Left ventricle myocardium superior (tissue), 1 donor: ENCODE measurements around the gene TPPP3. TPM values are rescaled to one million over a fixed set of nuclear protein-coding genes. Genes with fewer than 3 reads are reported as not detected.

Source experiments
- ATAC-seq: fragments of 200-7000 bp; cut with Tn5 transposase; one replicate; pipeline ENCODE4 v1.9.1; 2020; ENCODE audit warnings: mild to moderate bottlenecking, moderate library complexity
- DNase-seq: peaks from one replicate; pipeline ENCODE4 v3.0.0-alpha.2; 2020
- intact Hi-C: fragments of 100-400 bp; cut with micrococcal nuclease; formaldehyde crosslinking; loops from one replicate; pipeline ENCODE4 v1.11.0; 2022
- total RNA-seq: library from RNA; stranded (reverse); fragmentation: NEBNext Ultra II Directional; extraction: Animal tissue kit (Norgen Biotek cat#: 25700); gene quantifications from one replicate; pipeline ENCODE4 v1.2.1, GENCODE V29; 2021
- donor health status: DM: no; HTN: yes; CAD: no; lungs with severe emphysema.

TPPP3 gene
- total RNA-seq, 1 donor from 2014 or later: 8.9 TPM

DNA sequence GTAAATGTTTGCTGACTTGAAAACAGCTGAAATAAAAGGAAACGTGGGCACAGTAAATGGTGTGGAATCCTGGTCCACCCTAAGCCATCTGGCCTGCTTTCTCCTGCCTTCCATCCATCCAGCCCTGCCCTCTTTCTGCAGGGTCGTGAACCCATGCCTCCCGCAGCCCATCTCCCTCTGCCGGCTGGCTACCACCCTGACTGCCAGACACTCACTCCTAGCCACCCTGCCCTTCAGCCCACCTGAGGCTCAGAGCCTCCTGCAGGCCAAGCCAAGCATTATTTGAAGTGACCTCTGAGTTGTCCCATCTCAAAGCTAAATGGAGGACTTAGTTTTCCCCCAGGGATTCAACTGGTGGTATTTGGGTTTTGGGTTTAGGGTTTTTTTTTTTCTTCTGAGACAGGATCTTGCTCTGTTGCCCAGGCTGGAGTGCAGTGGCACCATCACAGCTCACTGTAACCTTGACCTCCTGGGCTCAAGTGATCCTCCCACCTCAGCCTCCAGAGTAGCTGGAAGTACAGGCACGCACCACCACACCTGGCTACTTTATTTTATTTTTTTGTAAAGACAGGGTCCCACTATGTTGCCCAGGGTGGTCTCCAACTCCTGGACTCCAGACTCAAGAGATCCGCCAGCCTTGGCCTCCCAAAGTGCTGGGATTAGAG lies 14.6 kb upstream of the TPPP3 start:
- ATAC-seq (no peak), DNase-seq (no peak)
- intact Hi-C loops: no loop called here

DNA sequence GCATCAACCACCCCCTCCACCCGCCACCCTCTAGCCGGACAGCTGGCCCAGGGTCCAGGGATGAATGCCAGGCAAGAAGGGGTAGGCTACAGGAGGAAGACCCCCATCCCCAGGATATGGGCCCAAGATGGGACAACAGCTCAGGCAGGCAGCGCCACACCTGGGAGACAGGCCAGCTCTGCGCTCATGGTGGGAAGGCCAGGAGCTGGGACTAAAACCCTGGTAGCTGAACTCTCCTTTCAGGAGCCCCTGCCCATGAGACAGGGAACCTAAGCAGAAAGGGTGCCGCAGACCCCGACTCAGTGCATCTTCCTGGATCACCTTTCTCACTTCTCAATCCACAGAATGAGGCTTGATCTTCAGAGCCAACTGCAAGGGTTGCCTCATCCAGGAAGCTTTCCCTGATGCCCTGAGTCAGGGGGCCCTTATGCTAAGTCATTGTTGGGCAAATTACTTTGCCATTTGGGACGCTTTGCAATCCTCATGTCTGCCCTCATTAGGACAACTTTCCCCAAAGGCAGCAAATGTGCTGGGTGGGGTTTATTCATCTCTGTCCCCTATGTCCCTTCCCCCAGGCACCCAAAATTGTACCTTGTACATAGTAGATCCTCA lies 14.0 kb upstream of the TPPP3 start:
- no peak for ATAC-seq
- intact Hi-C loops: no loop called here
- no peak for DNase-seq

DNA sequence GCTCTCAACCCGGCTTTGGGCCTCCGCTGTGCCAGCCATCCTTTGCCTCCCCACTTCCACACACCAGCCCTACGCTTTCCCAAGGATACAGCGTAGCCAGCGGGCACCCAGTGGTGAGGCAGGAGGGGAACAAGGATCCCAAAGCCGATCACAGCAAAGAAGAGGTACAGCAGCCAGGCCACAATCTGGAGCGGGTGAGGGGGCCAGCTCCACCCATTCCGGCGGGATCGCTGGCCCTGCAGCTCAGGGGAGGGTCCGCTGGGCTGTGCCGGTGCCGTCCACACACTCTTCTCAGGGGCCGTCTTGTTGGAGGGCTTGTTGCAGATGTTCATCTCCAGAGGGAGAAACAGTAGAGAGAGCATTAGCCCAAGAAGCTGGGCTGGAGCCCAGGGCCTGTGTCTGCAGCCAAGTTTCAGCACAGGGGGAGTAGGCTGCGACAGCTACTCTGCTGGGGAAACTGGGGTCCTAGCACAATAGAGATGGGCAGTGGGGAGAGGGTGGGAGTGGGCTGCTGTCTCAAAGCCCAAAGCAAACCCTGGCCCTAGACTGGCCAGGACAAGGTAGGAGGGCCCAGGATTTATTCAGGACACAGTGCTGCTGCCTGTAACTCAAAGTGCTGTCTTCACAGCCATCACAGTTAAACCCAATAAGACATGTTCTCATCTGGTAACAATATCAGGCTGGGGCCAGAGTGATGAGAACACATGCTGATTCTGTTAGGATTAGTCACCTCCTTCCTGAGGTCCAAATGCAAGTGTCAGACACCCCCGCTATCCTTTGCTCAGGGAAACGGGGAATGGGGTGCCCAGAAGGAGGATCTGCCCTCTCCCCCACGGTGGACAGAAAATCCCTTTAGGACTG lies 13.0 kb upstream of the TPPP3 start:
- DNase-seq (peak; percentile 73), ATAC-seq (peak; percentile 77)
- intact Hi-C loops: no loop called here

DNA sequence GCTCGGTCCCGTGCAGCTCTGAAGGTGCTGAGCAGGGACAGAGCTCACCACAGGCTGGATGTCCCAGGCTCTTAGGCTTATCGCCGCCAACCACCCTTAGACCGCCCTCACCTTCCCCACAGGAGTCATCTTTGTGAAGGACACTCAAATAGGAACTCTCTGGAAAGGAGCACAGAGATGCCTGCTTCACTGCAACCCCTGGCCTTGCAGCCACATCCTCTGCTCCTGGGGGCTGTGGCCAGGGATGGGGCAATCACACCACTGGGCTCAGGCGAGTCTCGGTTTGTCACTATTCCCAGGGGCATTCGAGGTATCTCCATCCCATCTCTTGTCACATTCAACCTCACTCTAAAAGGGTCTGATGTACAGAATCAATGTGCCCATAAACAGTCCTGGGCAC lies 12.0 kb upstream of the TPPP3 start:
- intact Hi-C loops: no loop called here
- no peak for ATAC-seq
- DNase-seq: no peak

DNA sequence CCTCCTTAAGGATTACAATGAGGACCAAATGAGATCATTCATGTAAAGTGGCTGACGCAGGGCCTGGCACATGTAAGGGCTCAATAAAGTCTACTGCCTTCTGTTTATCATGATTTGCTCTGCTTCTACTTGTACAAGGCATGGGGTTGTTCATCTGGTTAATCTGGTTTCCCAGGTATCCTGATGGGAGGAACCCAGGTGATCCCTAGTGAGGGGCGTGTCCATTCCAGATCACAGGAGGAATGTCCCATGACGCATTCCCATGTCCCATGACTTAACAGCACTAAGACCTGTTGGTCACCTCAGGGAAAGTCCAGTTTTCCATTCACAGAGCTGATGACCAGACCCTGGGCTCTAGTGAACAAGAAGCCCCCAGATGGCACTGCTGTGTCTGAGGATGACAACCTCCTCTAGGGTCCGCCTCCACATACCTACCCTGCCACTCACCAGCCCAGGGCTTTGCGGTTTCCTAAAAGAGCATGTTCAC lies 11.5 kb upstream of the TPPP3 start:
- intact Hi-C loops: no loop called here
- ATAC-seq (no peak), DNase-seq (no peak)

DNA sequence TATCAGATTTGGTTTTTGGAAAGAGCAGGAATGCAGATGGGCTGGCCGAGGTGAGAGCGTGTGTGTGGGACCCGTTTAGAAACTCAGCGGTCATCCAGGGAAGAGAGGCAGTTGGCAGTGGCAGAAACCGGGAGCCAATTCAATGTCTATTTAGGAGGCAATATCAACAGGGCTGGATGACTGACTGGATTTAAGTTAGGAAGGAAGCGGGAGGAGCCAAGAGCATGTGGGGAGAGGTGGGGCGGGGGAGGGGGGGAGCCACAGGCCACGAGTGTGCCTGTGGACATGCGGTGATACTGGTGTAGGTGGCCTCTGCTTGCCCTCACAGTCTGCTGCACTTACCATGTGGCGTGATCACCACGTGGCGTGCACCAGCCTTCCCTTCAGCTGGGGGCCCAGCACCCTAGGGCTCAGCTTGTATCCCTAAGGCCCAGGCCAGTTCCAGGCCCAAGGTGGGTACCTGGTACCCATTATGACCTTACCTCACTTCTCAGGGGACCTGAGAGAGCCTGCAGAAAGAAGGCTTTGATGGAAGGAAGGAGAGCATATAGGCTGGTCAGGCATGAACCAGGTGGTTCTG lies 10.8 kb upstream of the TPPP3 start:
- ATAC-seq (no peak), DNase-seq (no peak)
- intact Hi-C loops: no loop called here

DNA sequence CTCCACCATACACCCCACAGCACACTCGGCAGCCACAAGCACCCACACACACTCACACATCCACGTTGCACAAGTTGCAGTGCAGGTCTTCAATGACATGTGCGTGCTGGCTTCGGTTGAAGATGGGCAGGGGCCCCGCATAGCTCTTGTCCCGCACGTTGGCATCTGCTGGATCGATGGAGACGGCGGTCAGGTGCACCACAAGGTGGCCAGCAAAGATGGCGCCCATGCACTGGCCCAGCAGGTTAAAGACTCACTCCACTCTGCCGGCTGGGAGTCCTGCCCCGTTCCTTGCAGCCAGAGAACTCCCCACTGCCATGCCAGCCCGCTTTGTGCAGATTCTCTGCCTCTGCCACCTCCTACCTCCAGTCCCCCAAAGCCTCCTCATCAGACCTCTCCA lies 7.6 kb upstream of the TPPP3 start:
- ATAC-seq (no peak), DNase-seq (no peak)
- intact Hi-C loops: no loop called here

DNA sequence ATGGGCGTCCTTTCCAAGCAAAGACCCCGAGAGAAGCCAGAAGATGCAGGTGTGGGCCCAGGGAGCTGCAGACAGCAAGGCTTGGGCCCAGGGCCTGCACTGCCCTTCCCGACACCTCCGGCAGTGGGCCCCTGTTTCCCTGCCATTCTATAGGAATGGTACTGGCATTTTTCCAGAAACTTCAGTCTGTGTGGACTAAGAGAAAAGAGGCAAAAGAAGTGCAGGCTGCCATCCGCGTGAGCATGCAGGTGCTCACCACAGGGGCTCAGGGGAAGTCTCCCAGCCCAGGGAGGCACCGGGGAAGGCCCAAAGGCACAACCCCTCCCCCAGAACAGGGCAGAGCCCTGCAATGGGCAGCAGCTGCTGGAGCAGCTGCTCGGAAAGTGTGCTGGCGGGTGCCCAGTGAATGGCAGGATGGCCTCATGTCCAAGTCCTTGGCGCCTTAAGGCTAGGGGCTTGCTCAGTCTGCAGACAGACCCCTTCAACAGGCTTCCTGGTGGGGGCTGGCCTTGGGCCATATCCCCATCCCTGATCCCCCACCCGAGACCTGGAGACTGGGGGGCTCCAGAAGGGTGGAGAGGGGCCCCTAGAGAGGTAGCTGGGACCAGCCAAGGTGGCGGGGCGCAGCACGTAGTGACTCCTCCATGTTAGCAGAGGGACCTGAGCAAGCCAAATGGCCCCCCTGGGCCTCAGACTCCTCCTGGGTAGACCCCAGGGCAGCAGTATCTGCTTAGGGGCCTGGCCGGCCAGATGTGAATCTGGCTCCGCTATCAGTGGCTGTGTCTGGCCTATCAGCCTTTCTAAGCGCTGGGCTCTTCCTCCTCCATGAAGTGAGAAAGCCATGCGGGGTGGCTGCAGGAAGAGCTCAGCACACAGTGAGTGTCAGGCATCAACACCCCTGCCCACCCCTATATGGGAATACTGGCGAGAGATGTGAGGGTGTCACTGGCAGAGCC lies 6.7 kb upstream of the TPPP3 start:
- peak; percentile 34 for DNase-seq
- intact Hi-C loops: no loop called here
- no peak for ATAC-seq

DNA sequence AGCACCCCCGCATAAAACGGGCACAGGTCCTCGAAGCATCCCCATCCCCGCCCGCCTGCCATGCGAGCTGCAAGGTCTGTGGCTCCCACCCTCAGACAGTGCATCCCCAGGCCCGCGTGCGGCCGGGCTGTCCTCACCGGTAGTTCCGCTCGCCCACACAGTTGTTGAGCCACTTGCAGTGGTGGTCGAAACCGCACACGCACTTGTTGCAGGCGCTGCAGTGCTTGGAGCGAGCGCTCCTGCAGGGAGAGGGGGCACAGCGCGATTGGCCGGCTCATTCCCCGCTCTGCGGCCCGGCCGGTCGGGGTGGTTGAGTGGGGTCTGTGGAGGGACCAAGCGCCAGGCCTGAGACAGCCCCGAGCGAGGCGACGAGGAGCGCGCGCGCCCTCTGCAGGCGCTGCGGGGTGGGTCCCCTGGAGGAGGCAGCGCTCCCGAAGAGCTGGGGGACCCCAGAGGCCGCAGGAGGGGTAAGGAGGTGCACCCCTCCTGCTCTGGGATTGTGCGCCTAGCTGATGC lies 6.0 kb upstream of the TPPP3 start:
- intact Hi-C loops: no loop called here
- ATAC-seq: peak; percentile 46
- DNase-seq: peak; percentile 79

DNA sequence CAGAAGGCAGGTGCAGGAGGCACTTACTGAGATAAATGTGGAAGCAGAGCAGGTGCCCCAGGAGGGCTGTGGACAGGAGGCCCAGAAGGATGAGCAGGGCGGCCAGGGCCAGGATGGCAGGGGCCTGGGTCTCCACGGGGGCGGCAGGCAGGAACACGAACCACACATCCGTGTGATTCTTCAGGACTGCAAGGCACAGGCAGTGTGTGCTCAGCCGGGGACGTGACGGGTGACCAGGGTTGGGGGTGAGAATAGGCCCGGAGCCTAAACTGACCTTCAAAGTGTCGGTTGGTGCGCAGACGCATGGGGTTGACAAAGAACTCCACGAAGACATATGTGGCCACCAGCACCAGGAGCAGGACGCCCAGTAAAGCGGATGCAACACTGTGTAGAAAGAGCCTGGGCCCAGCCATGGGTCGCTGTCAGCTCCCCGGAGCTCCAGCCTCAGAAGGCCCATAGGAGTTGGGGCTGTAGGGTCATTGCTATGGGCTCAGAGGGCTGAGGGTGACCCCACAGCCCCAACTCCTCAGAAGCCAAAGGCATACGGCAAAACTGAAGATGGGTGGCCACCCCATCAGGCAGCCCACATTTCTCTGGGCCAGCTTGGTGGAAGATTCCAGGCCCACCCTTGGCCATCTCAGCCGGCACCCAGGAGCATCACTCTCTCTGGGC lies 5.4 kb upstream of the TPPP3 start:
- ATAC-seq (no peak), DNase-seq (no peak)
- intact Hi-C loops: no loop called here

DNA sequence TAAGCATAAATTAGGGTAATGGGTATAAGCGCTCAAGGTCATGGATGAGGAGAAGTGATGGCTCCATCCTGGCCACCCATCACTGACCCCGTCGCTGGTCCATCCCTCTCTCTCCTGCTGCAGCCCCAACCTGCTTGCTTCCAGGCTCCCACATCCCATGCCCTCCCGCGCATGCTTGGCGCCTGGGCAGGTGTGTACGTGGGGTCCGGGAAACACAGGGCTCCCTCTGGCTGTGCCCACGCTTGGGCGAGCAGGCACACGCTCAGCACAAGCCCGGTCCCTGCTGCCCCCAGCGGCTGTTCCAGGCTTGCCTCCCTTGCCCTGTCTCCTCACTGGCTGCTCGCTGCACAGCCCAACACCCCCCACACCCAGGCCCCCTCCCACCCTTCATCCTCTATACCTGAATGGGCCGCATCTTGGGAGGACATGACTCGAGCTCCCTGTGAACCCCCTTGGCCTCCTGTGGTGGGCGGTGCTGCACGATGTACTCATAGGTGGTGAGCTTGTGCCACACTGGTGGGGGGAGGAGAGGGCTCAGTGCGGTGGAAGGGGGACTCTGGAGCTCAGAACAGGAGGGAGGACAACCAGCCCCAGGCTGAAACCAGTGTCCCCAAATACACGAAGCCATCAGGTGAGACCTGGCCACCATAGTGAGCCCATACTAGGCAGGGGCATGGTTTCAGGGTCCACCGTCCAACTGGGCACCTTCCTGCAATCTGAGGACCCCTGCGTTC lies 4.7 kb upstream of the TPPP3 start:
- DNase-seq (no peak), ATAC-seq (no peak)
- intact Hi-C loops: no loop called here

DNA sequence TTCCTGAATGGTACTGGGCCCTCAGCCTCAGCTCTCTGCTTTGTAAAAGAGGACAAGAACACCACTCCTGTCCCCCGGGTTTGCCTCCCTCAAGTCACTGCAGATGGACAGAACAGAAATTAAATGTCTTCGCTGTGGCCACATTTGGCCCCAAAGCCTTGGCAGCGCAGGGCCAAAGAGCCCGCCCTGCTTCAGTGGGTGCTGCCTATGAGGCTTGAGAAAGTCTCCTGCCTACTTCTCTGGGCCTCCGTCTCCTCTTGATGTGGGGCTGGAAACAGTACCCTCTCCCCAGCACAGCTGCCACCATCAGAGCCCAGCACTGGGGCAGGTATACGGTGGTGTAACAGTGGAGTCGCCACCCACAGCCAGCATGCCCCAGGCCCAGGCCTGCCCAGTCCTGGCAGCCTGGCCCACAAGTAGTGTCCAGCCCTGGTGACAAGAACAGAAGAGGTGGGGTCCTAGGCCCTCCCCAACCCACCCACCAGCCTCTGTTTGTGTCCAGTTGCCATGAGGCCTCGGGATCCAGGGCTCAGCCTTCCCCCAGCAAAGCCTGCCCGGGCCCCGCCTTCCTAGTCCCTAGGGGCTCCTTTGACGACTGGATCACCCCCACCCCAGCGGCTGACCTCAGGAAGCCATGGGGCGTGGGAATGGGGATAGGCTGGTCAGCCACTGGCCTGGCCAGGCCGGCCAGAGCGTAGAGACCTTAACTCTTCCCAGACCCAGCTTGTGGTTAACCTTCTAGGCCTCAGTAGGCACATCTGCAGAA lies 3.9 kb upstream of the TPPP3 start:
- peak; percentile 81 for DNase-seq
- intact Hi-C loops: no loop called here
- peak; percentile 31 for ATAC-seq

DNA sequence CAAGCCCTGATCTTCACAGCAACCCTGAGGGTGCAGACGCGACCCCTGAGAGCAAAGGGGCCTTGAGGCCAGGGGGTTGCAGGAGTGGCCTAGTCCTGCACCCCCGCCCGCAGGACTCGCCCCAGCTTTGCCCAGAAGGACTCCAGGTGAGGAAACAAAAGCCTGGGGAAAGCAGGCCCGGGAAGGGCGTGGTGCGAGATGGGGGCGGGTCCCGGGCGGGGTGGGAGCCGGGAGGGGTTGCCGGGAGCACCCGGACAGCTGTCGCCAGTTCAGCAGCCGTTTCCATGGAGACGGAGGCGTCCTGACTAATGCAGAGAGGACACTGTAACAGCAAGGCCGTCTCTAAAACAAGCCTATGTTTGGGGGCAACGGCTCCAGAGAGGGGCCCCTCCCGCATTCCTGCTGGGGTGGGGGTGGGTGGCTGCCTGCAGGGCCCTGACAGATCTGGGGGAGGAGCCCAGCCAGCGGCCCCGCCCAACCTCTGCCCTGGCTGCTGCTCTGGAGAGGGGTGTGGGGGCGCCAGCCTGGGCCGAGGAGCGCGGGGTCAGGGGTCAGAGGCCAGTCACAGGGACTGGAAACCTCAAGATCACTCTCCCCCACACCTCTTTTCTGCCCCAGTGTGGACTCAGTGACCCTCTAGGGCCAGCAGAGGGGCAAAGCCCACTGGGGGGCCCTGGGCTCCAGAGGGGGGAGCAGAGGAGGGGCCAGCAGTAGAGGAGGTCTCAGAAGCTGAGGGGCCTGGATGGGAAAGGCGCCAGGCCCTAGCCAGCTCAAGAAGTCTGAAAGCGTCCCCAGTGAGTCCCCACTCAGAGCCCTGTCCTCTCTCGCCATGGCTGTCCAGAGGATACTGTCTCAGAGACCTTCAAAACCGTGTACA lies 3.1 kb upstream of the TPPP3 start:
- DNase-seq (peak; percentile 83), ATAC-seq (peak; percentile 40)
- intact Hi-C loops: no loop called here

DNA sequence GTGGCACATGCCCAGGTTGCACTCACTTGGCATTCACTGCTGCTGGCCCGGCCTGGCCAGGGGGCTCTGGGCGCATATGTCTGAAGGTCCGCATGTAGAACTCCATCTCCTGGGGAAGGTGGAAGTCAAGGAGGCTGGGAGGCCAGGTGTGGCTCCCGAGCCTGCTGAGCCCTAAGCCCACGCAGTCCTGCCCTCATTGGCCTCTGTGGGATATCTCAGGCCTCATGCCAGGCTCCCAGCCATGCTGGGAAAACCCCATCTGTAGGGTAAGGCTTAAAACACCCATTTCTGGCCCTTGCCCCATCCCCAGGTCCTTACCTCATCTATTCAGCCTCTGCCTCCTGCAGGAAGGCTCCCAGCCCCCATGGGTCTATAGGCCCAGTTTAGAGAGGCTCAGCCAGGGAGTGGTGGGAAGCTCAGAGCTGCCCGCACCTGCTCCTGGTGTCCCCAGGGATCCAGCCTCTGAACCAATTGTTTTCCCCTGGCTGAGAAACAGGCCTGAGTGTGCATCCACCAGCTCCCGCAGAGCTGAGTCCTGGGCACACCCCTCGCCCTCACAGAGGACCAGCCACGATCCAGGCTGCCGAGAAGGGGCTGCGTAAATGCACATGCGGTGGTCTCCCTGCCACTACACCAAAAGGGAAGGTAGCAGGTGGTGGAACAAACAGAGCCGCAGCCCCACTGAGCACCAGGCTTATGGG lies 2.3 kb upstream of the TPPP3 start:
- no peak for ATAC-seq
- intact Hi-C loops: no loop called here
- DNase-seq: no peak

DNA sequence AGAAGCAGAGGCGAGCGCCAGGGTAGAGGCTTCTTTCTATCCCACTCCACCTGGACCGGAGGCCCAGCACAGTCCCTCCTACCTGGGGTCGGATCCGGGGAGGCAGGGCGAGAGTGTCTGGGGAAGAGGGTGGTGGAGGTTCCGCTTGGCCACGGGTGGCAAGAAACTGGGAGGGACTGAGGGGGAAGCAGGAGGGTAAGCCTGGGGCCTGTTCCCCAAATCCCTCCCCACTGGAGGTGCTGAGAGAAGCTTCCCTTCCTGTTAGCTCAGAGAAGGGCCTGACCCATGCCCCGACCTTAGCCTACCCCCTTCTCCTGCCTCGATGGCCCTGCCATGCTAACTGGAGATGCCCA lies 1.8 kb upstream of the TPPP3 start:
- intact Hi-C loops: no loop called here
- no peak for DNase-seq
- no peak for ATAC-seq
